HG03196 (cell line): Measurements from ENCODE around the gene TEAD1.
"Not testable (repeated sequence)": the region's sequence is repeated elsewhere in the genome, so short reads cannot be mapped to it uniquely, and the experiment has no call there.

ENCODE experiments used
- ATAC-seq: cut with Tn5 transposase; IDR thresholded peaks from one replicate; pipeline ENCODE4 v1.9.1; 2021; ENCODE audit not compliant: unreplicated experiment

The TEAD1 gene

DNA sequence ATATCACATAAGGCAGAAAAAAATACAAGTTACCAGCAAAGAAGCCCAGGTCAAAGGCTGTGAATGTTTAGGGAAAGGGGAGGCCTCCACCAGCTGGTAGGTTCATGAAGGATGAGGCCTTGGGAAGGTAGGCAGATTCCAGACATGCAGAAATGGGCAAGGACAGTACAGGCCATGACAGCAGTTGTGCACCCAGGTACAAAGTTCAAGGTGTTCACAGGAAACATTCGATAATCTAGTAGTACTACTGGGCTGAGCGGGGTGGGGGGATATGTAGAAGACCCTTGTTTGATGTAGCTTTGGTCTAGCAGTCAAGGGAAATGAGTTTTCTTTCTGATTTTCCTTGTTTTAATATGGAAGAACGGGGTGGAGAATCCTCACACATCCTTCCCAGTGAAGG lies 182.1 kb downstream of the TEAD1 start:
- no peak for ATAC-seq

GRCh38 chr11:12857572-12857971 lies 183.4 kb downstream of the TEAD1 start:
- ATAC-seq = no peak

GRCh38 chr11:12859872-12860657 lies 185.8 kb downstream of the TEAD1 start:
- ATAC-seq = no peak

- ATAC-seq = no peak
Measured at GRCh38 chr11:12860827-12861226, 186.6 kb downstream of the TEAD1 start.

DNA sequence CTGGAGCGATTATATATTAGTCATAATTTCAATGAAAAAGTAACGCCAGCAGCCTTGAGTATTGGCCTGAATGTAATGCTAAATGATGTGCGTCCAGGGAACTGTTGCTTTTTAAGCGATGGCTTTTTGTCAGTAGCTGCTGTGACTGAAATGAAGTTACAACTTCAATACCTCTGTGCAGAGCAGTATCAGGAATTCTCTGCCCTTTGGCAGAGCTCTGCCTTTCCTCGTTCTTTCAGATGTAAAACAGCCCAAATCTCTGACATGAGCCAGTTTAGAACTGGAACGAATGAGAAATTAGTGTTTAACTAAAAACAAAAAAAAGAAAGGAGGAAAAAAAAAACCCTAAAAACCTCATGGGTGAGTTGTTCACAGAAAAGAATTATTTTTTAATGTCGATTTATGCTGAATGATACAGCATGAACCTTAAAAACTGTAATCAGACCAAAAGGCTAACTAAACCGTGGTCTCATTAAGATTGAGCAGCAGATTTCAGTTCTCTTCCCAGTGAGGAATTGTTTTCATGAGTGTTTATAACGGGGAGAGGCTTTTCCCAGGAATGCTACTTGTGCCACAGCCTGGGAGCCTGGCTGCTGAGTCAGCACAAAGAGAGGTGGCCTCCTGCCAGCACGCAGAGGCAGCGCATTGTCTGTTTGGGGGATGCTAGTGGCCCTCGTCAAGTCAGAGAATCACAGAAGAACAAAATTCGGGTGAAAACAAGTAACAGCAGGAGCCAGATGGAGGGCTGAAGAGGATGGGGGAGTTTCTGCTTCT lies 188.7 kb downstream of the TEAD1 start:
- no peak for ATAC-seq

DNA sequence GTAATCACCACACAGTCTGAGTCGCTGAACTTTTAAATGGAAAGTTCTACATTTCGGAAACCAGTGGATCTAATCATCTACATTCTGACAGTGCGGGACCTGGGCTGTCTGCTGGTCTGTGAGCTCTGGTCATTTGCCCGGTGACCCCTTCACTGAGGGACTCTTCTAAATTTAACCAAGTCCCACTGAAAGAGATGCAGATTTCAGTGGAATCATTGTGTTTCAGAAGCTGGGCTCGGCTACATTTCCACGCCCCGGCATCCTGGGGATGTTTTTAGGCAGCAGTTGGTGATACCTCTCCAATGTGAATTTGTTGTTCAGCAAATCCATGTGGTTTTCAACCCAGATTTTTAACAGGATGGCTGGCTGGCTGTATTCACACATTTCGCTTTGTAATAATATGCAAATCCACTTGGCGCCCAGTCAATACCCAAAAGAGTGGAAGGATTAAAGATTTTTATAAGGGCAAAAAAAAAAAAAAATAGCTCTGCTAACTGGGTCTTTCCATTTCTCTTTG lies 189.4 kb downstream of the TEAD1 start:
- no peak for ATAC-seq

GRCh38 chr11:12864316-12865156 lies 190.3 kb downstream of the TEAD1 start:
- ATAC-seq = no peak

GRCh38 chr11:12865863-12866595 lies 191.8 kb downstream of the TEAD1 start:
- ATAC-seq = no peak

- no peak for ATAC-seq
Measured at GRCh38 chr11:12867531-12867930, 193.3 kb downstream of the TEAD1 start.

DNA sequence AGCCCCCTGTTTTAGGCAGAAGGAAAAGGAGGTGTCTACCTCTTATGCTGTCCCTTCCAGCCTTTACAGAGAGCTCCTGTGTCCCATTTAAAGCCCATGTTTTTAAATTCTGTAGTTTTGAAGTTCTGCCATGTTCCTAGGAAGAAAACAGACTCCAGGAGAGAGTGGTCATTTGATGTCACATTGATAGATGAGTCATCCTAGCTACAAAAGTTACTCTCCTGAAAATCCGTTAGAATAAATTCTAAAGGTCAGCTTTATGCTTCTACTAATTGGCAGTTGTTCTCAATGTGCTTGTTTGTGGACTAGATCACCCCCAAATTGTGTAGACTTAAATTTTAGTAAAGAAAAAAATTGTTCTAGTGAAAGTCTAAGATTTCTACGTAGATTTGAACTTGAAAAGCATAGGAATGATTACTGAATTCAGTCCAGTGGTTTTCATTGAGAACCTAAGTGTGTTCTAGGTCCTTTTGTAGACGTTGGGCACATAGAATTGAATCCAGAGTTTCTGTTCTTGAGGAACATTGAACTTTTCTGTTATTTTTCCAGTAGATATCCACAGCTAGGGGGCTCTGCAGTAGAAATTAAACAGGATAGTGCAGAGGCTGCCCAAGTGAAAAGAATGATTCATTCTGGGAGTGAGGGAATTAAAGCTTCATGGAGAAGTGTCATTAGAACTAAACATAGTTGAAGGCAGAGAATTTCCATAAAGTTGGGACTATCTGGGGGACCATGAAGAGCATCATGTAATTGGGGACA lies 194.3 kb downstream of the TEAD1 start:
- ATAC-seq = no peak

- no peak for ATAC-seq
Measured at GRCh38 chr11:12871241-12871640, 197.0 kb downstream of the TEAD1 start.

- ATAC-seq = no peak
Measured at GRCh38 chr11:12871788-12872321, 197.6 kb downstream of the TEAD1 start.

GRCh38 chr11:12876340-12876739 lies 202.1 kb downstream of the TEAD1 start:
- ATAC-seq = no peak

- ATAC-seq = no peak
Measured at GRCh38 chr11:12876988-12877387, 202.8 kb downstream of the TEAD1 start.

DNA sequence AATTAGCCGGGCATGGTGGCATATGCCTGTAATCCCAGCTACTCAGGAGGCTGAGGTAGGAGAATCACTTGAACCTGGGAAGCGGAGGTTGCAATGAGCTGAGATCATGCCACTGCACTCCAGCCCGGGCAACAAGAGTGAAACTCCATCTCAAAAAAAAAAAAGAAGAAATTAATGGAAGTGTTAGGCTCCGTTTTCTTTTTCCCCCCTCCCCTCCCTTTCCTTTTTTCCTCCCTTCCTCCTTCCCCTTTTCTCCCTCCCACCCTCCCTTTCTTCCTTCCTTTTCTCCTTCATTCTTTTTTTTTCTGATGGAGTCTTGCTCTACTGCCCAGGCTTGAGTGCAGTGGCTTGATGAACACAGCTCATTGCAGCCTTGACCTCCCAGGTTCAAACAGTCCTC lies 203.3 kb downstream of the TEAD1 start:
- not testable (repeated sequence) for ATAC-seq

DNA sequence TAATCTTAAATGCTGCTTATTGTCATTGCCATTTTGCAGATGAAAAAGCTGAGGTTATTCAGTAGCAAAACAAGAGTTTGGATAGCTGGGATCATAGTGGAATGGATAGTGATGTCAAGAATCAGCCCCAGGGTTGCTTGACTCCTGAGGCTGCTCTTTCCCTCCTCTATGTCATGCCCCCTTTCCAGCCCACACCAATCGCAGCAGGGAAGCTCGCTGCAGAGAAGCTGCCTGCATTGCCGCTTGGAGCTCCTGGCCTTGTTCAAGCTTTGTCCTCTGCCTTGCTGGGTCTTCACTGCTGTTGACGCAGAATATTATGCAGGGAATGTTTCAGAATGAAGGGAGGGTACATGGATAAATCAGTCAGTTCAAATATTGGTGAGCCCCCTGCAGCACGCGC lies 206.1 kb downstream of the TEAD1 start:
- ATAC-seq = no peak

- ATAC-seq = no peak
Measured at GRCh38 chr11:12882670-12883069, 208.4 kb downstream of the TEAD1 start.

DNA sequence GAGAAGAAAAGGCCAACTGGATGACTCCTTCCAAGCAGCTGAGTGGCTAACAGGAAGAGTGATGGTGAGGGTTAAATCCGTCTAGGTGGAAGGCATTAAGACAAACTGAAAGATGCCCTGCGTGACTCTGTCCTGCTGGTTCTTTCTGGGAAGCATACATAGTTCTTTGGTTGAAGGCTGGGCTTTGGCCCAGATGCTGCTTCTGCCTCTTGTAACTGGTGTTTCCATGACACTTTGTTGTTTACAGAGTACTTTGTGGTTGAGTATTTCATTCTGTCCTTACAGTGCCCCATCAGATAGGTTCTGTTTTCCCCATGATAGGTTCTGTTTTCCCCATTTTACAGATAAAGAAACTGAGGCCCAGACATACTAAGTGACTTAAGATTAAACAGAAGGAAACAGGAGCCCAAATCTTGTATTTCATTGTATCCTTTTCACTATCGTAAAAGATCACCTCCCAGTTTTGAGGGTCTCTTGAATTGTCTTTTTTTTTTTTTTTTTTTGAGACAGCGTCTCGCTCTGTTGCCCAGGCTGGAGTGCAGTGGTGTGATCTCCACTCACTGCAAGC lies 210.6 kb downstream of the TEAD1 start:
- ATAC-seq = no peak

DNA sequence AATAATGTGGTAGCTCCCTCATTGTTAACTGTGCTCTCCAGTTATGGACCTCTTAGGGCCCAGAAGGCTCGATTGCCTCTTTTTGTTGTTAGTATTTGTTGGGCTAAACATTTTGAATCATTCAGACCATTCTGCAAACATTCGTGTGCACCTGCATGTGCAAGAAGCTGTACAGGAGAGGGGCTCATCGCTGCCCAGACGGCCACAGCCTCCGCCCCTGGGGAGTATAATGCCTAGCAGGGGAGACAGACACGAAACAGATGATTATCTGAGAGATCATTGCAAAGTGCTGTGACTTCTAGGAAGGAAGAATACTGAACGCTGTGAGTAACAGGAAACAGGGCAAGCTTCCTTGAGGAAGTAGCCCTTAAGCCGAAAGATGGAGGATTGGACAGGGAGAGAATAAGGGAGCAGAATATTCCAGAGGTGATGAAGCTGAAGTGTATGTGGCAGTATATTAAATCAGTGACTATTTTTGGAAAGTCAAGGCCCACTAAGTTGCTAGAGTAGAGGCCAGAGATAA lies 211.6 kb downstream of the TEAD1 start:
- ATAC-seq = no peak
